GM15510 (cell line): ENCODE results near the gene EOMES.

ENCODE experiments used
- POLR2A ChIP-seq: IDR thresholded peaks from 3 replicates; pipeline ENCODE4 v1.6.1; 2011; ENCODE audit warnings: borderline replicate concordance; ENCODE audit not compliant: insufficient read length; ENCODE audit errors: extremely low read depth

EOMES gene

GRCh38 chr3:27677565-27677964 lies 44.6 kb downstream of the EOMES start:
- no peak for TF ChIP-seq POLR2A

- TF ChIP-seq POLR2A, result no peak
Measured at GRCh38 chr3:27675287-27675686, 46.8 kb downstream of the EOMES start.

GRCh38 chr3:27673701-27674100 lies 48.4 kb downstream of the EOMES start:
- no peak for TF ChIP-seq POLR2A

GRCh38 chr3:27671101-27671500 lies 51.0 kb downstream of the EOMES start:
- no peak for TF ChIP-seq POLR2A

- TF ChIP-seq POLR2A, result no peak
Measured at GRCh38 chr3:27670619-27671018, 51.5 kb downstream of the EOMES start.

GRCh38 chr3:27669591-27669990 lies 52.5 kb downstream of the EOMES start:
- no peak for TF ChIP-seq POLR2A

- no peak for TF ChIP-seq POLR2A
Measured at GRCh38 chr3:27667751-27668150, 54.4 kb downstream of the EOMES start.

GRCh38 chr3:27666708-27667107 lies 55.4 kb downstream of the EOMES start:
- TF ChIP-seq POLR2A, result no peak

- TF ChIP-seq POLR2A, result no peak
Measured at GRCh38 chr3:27666272-27666671, 55.9 kb downstream of the EOMES start.
